Cardiac septum (tissue), 1 donor: ENCODE results near the gene GNB4. TPM values are rescaled to one million over a fixed set of nuclear protein-coding genes. Genes with fewer than 3 reads are reported as not detected.
A peak's percentile ranks its signal among the peaks of the same experiment; 100 is the strongest.

ENCODE experiments used
- DNase-seq: peaks from one replicate; pipeline ENCODE4 v3.0.0-alpha.2; 2020; ENCODE audit warnings: low spot score
- intact Hi-C: fragments of 100-400 bp; cut with DNase I; formaldehyde crosslinking; loops from one replicate; pipeline ENCODE4 v1.14.0; 2022
- long read RNA-seq: library from polyadenylated mRNA; unstranded; transcript quantifications from one replicate; pipeline ENCODE4 v2.0.0, GENCODE V29; 2021
- total RNA-seq: library from RNA; stranded (reverse); fragmentation: NEBNext Ultra II Directional; extraction: Animal tissue kit (Norgen Biotek cat#: 25700); gene quantifications from one replicate; pipeline ENCODE4 v1.2.1, GENCODE V29; 2021
- donor health status: DM: no; HTN: no; CAD: no.

The GNB4 gene
- total RNA-seq, result 14.7 TPM
- long read RNA-seq, full-length matches to known transcripts, result 8 of 16 reads
- long read RNA-seq, partial matches to known transcripts, result 1 of 16 reads
- long read RNA-seq, other reads (novel, unspliced or antisense), result 7 of 16 reads

DNA sequence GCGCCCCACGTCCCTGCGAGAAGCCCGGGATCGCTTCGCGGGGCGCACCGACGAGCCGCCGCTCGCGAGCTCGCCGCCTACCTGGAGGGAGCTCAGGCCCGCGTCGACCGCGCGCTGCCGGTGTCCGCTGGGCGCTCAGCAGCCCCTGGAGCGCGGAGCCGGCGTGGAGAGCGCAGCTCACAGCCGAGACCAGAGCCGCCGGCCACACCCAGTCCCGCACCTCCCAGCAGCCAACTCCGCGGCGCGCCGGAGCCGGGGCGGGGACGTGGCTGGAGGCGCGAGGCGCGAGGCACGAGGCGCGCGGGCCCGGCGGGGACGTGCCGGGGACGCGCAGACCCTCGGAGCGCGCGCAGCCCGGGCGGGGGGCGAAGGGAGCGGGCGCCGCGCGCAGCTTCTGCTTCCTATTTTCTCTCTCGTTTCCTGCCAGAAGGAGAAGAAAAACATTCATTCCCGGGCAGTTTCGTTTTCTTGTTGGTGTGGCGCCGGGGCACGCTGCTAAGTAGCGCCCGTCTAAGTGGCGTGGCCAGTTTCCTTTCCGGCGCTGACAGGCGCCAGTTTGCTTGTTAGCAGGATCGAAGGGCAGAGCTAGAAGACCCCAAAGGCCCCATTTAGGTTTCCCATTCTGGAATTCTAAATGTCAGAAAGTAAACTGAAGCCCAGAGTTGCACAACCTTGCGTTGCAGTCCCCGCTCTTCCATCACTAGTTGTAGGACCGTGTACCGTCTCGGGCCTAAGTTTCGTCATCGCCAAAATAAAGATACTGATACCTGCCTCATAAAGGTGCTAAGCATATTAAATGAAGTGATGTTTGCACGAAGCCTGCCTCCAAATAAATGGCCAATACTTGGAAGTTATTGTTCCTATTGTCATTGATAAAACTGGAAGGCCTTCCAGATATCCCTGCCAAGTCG, at the start of gene GNB4:
TSS of gene GNB4 (minus strand) at position 206 of the 911 bp plus-strand sequence. CDS start 25,270 bp downstream, outside the sequence.
- peak; percentile 92 for DNase-seq

DNA sequence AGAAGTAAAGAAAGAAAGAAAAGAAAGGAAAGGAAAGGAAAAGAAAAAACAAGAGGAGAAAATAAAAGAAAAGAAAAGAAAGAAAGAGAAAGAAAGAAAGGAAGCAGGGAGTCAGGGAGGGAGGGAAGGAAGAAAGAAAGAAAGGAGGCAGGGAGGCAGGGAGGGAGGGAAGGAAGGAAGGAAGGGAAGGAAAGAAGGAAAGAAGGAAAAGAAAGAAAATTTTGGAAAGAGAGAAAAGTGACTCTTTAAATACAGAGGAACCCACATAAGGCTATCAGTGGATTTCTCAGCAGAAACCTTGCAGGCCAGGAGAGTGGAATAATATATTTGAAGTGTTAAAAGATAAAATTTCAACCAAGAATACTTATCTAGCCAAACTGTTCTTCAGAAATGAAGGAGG, 44.2 kb upstream of the GNB4 start:
- no peak for DNase-seq
- intact Hi-C loops, result no loop called here

More for the DNA sequence above, at the start of gene GNB4:
- intact Hi-C loops, result loop anchor here (2.0 to 10.0 kb wide), 2 partner anchors 75 to 103 kb away; no protein-coding TSS in a partner anchor

DNA sequence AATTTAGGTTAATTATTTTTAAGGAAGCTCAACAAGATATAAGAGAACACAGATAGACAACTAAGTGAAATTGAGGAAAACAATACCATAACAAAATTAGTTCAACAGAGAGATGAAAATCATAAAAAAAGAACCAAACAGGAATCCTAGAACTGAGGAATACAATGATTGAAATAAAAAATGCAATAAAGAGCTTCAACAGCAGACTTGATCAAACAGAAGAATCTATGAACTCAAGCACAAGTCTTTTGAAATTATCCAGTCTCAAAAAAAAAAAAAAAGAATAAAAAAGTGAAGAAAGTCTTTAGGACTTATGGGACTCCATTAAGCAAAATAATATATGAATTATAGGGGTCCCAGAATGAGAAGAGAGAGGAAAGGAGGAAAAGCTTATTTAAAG, 42.0 kb upstream of the GNB4 start:
- intact Hi-C loops, result no loop called here
- no peak for DNase-seq

DNA sequence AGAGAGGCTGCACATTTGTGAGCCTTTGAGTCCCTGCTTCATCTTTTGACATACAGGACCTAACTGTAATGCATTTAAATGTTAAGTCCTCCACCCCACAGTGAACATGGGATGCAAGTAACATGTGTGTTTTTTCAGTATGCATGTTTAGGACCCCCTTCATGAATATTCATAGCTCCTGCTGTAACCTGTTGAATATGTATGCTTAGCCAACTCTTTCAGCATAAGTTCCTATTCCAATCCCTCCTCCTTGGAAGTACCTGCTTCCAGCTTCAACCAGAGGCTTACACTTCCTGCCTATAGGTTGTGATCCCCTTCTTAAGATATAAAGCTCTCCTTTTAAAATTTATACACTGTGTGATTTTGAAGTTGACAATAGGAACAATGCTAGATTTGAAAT, 36.9 kb upstream of the GNB4 start:
- intact Hi-C loops, result no loop called here
- no peak for DNase-seq

DNA sequence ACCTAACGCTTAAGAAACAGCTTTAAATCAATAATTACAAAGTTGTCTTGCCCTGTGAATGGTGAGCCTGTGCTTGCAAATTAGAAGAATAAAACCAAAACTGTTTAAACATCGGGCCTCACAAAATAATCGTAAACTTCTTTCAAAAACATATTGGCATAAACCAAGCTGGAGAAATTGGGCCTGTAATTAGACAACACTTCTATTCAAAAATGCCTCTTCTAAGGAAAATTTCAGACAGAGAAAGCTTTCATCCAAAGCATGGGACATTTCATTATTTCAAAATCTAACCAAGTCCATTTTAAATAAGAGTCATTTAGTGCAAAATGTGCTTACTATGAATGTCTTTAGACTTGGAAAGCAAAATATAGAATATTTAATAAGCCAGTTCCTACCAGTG, 35.5 kb upstream of the GNB4 start:
- intact Hi-C loops, result no loop called here

DNA sequence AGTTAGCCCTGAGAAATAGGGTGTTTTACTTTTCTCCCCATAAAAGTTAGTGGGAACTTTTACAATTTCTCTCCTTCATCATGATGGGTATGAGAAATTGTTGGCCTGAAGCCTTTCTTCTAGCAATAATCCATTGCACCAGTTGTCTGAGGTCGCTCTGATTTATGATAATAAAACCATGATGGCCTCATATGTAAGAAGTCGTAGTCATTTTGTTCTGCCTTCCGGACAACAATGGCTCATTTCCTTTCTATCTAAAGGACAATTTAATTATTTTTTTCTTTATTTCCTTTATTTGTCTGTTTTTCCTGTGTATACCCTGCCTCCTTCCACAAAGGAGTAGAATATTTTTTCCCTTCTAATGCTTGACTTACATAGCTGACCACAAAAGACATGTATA, 31.6 kb upstream of the GNB4 start:
- DNase-seq, result no peak

More for the DNA sequence above, 35.5 kb upstream of the GNB4 start:
- no peak for DNase-seq

DNA sequence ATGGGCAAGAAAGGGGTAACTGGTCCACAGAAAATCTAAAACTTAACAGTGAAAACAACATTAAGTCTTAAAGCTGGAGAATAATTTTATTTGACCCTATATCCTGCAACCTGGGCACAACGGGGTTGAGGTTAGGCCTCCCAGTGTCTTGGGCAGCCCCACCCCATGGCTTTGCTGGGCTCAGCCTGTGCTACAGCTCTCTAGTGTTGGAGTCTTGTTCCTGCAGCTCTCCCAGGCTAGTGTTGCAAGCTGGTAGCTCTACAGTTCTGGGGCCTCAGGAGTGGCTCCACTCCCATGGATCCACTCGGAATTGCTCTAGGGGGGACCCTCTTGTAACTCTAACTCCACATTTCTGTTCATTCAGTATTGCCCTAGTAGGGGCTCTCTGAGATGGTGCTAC, 24.9 kb upstream of the GNB4 start:
- DNase-seq, result no peak
- intact Hi-C loops, result no loop called here

More for the DNA sequence above, 31.6 kb upstream of the GNB4 start:
- intact Hi-C loops, result no loop called here

DNA sequence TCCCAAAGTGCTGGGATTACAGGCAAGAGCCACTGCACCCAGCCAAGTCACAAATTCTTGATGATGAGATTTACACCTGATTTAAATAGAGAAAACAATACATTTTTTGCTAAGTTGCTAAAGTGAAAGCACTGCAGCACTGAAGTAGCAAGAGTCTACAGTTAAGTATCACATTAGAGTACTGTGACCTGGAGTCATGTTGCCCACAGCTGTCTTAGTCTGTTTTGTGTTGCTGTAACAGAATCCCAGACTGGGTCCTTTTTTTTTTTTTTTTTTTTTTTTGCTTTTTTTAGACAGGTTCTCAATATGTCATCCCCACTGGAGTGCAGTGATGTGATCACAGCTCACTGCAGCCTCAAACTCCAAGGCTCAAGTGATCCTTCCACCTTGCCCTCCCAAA, 23.2 kb upstream of the GNB4 start:
- DNase-seq, result no peak
- intact Hi-C loops, result loop anchor here (5.0 kb wide), 1 partner anchor 53 kb away; no protein-coding TSS in a partner anchor

DNA sequence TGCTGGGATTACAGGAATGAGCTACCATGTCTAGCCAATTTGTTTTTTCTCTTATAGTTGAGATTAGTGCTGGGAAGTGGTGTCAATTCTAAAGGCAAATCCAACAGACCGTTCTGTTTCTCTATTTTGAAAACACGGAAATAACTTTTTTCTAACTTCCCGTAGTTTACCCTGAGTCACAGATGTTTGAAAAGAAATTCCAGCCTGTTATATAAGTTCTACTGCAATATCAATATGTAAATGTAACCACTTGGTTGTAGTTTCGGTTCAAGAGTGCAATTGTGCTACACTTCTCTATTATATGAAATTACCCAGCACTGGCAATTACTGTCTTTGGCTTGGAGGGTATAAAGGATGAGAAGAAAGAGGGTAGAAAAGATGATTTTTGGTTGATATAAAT, 22.3 kb upstream of the GNB4 start:
- intact Hi-C loops, result loop anchor here (5.0 kb wide), 1 partner anchor 54 kb away; no protein-coding TSS in a partner anchor
- DNase-seq, result no peak

DNA sequence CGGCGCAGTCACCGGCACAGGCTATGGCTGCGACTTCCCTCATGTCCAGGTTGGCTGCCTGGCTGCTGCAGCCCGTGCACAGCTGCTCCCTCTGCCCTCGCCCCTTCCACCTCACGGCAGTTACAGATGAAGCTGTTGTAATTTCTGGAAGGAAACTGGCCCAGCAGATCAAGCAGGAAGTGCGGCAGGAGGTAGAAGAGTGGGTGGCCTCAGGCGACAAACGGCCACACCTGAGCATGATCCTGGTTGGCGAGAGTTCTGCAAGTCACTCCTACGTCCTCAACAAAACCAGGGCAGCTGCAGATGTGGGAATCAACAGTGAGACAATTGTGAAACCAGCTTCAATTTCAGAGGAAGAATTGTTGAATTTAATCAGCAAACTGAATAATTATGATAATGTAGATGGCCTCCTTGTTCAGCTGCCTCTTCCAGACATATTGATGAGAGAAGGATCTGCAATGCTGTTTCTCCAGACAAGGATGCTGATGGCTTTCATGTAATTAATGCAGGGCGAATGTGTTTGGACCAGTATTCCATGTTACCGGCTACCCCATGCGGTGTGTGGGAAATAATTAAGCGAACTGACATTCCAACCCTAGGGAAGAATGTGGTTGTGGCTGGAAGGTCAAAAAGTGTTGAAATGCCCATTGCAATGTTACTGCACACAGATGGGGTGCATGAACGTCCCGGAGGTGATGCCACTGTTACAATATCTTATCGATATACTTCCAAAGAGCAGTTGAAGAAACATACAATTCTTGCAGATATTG, 13.2 kb upstream of the GNB4 start:
- DNase-seq, result peak; percentile 76

DNA sequence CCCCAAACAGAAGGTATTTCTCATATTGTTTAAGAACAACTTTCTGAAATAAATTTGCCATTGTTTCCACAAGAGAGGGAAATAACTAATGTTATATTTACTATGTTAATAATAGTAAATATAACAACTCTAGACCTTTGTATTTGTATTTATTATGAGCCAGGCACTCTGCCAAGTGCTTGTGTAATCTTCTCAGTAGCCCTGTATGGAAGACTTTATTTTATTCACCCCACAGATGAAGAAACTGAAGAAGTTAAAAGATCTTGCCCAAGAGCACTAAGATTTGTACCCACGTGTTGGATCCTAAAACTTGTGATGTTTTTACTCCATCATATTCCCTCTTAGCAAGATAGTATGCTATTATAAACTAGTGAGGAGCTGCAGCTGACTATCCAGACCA, 12.0 kb upstream of the GNB4 start:
- no peak for DNase-seq
- intact Hi-C loops, result no loop called here

More for the DNA sequence above, 13.2 kb upstream of the GNB4 start:
- intact Hi-C loops, result no loop called here

DNA sequence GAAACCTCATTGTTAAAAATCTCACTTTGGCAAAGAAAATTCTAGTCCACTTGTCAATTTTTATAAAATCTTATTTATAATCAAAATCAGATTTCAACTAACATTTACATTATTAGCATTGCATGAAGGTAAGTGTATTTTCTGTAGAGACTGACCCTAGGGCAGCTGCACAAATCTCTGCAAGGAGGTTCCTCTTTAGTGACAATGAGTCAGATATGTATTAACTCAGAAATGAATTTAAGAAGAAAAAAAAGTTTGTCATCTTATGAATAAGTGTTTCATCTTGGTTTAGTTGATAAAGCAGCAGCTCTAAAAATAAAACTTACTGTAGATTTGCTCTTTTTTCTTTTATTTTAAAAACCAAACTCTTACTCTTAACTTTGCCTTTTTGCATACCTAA, 9.0 kb upstream of the GNB4 start:
- no peak for DNase-seq

DNA sequence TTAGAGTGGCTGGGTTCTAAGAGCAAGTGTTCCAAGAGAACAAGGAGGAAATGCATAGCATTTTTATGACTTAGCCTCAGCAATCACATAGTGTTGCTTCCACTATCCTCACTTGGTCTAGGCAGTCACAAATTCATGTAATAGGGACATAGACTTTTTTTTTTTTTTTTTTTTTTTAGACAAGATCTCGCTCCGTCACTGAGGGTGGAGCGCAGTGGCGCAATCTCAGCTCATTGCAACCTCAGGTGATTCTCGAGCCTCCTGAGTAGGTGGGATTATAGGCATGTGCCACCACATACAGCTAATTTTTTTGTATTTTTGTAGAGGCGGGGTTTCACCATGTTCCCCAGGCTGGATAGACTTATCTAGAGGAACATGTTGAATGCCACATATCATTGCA, 4.7 kb upstream of the GNB4 start:
- no peak for DNase-seq
- intact Hi-C loops, result loop anchor here (10.0 kb wide), 1 partner anchor 99 kb away; no protein-coding TSS in a partner anchor

More for the DNA sequence above, 9.0 kb upstream of the GNB4 start:
- intact Hi-C loops, result no loop called here

DNA sequence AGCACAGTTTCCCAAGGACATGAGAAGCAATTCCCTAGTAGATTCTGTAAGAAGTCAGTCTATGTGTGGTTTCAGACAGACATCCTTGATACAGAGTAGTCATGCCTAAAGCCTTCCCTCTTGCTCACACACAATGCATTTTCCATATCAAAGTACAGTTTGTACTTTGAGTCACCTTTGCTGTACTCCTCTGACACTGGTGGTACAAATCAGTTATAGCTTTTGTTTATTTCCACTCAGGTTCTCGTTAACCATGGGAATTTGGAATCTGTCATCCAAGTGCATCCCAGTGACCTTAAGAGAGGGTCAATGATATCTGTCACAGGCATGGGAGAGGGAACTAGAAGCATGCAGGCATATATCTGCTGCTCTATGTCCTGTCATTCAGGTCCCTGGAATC, 3.6 kb upstream of the GNB4 start:
- intact Hi-C loops, result loop anchor here (10.0 kb wide), 1 partner anchor 100 kb away; no protein-coding TSS in a partner anchor

DNA sequence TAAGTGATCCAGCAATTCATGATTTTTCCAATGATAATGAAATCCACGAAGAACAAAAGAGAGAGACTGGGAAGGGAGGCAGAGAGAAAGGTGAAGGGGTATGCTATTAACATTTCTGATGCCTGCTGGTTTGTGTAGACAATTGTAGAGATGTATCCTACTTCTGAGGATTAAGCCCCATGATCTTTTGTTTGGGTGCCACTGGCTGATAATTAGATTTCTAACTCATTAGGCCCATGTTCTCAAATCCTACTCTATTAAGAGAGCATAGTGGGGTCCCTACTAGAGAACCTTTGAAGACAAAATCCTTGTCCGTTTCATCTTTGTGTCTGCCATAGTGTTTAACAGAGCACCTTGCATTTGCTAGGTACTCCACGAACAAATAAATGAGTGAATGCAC, 2.7 kb upstream of the GNB4 start:
- DNase-seq, result no peak
- intact Hi-C loops, result loop anchor here (10.0 kb wide), 1 partner anchor 101 kb away; no protein-coding TSS in a partner anchor

More for the DNA sequence above, 3.6 kb upstream of the GNB4 start:
- DNase-seq, result no peak

DNA sequence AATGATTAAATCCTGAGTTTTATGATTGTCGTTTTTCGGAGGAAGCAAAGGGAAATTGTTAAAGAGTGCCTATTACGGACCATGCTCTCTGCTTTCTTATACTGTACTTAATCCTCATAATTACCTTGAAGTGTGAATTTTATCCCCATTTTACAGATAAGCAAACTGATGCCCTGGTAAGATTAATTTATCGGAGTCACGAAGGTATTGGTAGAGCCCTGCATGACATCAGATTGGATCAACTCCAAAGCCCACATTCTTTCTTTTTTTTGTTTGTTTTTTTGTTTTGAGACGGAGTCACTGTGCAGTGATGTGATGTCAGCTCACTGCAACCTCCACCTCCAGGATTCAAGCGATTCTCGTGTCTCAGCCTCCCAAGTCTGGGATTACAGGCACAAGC, 1.6 kb upstream of the GNB4 start:
- intact Hi-C loops, result loop anchor here (10.0 kb wide), 1 partner anchor 102 kb away; no protein-coding TSS in a partner anchor

DNA sequence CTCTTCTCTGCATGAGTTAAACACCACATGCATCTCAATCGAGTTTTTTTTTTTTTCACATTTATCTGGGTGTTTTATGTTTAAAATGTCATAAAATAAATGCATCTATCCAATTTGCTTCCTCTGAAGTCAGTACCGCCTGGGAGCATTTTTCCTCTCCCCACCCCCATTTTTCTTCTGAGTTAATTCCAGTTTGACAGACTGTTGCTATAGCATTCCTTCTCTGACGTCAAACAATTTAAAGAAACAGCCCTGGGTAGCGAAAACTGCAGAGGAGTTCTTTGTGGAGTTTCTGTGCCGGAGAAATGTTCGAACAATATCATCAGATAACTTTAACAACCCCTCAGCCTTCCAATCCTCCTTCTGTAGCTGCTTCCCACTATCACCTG, 900 bp upstream of the GNB4 start:
- intact Hi-C loops, result loop anchor here (10.0 kb wide), 1 partner anchor 103 kb away; no protein-coding TSS in a partner anchor
- no peak for DNase-seq

More for the DNA sequence above, 1.6 kb upstream of the GNB4 start:
- DNase-seq, result no peak

DNA sequence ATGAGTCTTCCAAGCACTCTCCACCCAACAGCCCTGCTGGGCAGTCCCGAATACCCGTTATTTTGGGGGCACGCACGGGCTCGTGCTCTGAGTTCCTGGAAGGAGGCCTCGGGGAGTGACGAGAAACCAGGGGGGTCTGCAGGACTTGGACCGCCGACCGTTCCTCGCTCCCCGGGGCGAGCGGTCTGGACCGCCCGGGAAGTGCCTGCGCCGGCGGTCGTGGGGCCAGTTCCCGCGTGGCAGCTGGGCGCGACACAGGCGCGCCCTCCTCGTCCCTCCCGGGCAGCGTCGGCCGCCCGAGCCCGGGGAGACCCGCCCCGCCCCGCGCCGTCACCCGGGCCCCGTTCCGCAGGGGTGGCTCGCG, 387 bp downstream of the GNB4 start:
- peak; percentile 81 for DNase-seq
- intact Hi-C loops, result loop anchor here (2.0 to 10.0 kb wide), 2 partner anchors 76 to 104 kb away; no protein-coding TSS in a partner anchor

DNA sequence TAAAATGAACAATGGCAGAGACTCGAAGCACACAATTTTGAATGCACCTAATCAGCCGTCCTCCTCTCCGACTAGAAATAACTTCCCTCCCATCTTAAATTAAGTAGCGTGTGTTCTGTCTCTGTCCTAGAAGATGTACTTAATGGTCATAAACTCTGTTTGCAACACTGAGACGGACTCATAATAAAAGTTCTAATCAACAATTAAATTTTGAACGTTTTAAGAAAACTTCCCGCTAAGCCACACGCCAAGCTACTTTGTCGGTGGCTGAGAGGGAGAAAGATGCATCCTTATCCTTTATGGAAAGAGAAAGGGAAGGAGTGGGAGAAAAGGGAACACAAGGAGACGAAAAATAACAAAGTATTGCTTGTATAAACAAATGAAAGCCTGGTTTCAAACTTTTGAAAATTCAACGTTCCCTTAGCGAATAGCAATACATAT, 989 bp downstream of the GNB4 start:
- no peak for DNase-seq
- intact Hi-C loops, result loop anchor here (2.0 to 10.0 kb wide), 2 partner anchors 77 to 105 kb away; no protein-coding TSS in a partner anchor
